Esophagus muscularis mucosa (tissue), 4 donors: Measurements from ENCODE around the gene SDF4.

Source experiments
- CTCF ChIP-seq, 3 experiments: fragments of 200-600 bp in 2 of 3; fragments of 450-650 bp in 1 of 3; sonication (generic) in 2 of 3; IDR thresholded peaks; one replicate each; pipeline ENCODE4 v1.5.1; 2017 to 2019; ENCODE audit warnings: antibody characterized with exemption in 3 of 3, mild to moderate bottlenecking in 2 of 3, moderate library complexity in 1 of 3
- EP300 ChIP-seq: sonication (generic); formaldehyde crosslinking; IDR thresholded peaks from one replicate; pipeline ENCODE4 v1.6.1; 2017; ENCODE audit warnings: antibody characterized with exemption
- POLR2A ChIP-seq: fragments of 450-650 bp; IDR thresholded peaks from one replicate; pipeline ENCODE4 v1.6.1; 2017; ENCODE audit warnings: antibody characterized with exemption, moderate library complexity, mild to moderate bottlenecking, low read depth
- POLR2AphosphoS5 ChIP-seq, 2 donors: sonication (generic); formaldehyde crosslinking; IDR thresholded peaks; one replicate each; pipeline ENCODE4 v1.6.1; 2017; ENCODE audit warnings: antibody characterized with exemption in 2 of 2

DNA sequence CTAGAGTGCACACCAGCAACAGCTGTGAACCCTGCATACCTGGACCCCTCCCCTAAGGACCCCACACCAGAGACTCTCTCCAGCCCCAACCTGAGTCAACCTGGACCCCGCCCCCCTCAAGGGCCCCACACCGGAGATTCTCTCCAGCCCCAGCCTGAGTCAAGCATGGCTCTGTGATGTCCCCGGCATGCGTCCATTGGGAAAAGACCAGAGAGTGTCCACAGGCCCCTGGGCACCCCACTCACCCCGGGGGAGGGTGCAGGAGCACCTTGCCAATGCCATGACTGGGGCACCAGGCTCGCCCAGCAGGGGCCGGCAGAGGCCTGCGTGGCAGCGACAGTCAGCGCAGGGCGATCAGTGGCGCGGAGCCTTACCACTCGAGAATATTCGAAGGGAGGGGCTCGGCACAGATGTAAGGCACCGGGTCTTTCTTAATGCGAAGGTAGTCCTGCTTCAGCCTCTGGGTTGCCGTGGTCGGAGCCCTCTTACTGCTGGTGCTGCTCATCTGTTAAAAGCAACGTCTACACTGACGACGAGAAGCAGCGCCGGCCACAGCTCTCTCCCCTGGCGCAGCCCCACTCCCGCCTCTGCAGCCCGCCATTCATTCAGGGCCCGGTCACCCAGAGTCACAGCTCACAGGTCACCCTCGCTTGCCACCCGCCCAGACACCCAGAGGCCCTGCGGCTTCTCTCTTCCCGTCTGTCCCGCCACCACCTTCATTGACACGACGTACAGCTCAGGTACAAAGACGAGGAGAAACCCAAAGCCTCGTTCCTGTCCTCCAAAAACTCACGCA is 35.9 kb upstream of the SDF4 start:
- TF ChIP-seq POLR2A = no peak
- TF ChIP-seq POLR2AphosphoS5 (IDR thresholded peaks at IDR 0.05) = no peak
- TF ChIP-seq CTCF (IDR thresholded peaks at IDR 0.05) = no peak
- TF ChIP-seq EP300 = no peak
